LNCaP clone FGC (cell line): ENCODE results near the gene C22orf31.
A peak's percentile ranks its signal among the peaks of the same experiment; 100 is the strongest.

ENCODE experiments used
- DNase-seq: peaks from one replicate; pipeline ENCODE4 v3.0.0-alpha.2; 2011; ENCODE audit warnings: low read depth
- H3K4me3 ChIP-seq: 2 replicates; pipeline ENCODE4 v1.5.1; 2011; ENCODE audit warnings: mild to moderate bottlenecking, low read depth, low read length, control low read depth
- TF ChIP-seq, protein P1 (sequence below): IDR thresholded peaks from 2 replicates; pipeline ENCODE4 v1.5.1; 2012; ENCODE audit warnings: mild to moderate bottlenecking; ENCODE audit not compliant: control insufficient read depth, insufficient read depth; ENCODE audit errors: extremely low read depth

Gene C22orf31

DNA sequence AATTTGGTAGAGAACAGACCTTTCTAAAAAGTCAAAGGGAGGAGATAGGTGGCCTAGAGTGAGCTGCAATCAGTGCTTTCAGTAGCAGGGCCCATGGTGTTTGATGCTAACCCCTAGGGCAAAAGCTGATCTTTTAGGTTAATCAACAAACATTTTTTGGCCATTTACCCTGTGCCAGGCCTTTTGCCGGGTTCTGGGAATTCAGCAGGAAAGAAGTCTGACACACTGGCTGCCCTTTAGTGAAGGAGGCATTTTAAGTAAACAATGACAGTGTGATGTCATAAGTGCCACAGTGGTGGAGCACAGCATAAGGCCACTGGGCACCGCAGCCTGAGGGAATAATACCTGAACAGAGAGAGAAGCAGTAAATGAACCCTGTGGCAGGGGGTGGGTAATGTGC is 29.0 kb downstream of the C22orf31 start:
- no peak overlapping the region for H3K4me3 ChIP-seq
- DNase-seq = no peak

DNA sequence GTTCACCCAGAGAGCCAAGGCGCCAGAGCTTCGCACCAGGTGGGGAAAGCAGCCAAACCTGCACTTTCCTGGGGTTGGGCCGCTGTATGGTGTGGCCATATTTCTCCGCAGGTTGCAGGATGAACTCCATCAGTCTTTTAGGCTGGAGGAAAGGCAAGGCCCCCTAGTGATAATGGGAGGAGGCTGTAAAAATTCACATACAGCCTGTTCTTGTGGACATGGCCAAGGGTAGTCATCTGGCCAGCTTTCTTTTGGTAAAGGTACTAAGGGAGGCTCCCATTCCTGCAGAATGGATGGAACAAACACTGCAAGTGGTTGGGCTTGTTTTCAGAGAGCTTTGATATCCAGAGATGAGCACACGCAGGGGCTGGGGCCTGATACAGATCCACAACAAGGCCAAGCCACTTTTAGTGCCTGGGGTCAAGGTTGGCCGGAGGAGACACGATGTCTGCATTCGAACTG is 29.6 kb downstream of the C22orf31 start:
- no peak overlapping the region for H3K4me3 ChIP-seq
- DNase-seq = no peak
- TF ChIP-seq, protein P1, sequence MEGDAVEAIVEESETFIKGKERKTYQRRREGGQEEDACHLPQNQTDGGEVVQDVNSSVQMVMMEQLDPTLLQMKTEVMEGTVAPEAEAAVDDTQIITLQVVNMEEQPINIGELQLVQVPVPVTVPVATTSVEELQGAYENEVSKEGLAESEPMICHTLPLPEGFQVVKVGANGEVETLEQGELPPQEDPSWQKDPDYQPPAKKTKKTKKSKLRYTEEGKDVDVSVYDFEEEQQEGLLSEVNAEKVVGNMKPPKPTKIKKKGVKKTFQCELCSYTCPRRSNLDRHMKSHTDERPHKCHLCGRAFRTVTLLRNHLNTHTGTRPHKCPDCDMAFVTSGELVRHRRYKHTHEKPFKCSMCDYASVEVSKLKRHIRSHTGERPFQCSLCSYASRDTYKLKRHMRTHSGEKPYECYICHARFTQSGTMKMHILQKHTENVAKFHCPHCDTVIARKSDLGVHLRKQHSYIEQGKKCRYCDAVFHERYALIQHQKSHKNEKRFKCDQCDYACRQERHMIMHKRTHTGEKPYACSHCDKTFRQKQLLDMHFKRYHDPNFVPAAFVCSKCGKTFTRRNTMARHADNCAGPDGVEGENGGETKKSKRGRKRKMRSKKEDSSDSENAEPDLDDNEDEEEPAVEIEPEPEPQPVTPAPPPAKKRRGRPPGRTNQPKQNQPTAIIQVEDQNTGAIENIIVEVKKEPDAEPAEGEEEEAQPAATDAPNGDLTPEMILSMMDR = no peak

More for the DNA sequence above, 29.0 kb downstream of the C22orf31 start:
- TF ChIP-seq, protein P1 = no peak

DNA sequence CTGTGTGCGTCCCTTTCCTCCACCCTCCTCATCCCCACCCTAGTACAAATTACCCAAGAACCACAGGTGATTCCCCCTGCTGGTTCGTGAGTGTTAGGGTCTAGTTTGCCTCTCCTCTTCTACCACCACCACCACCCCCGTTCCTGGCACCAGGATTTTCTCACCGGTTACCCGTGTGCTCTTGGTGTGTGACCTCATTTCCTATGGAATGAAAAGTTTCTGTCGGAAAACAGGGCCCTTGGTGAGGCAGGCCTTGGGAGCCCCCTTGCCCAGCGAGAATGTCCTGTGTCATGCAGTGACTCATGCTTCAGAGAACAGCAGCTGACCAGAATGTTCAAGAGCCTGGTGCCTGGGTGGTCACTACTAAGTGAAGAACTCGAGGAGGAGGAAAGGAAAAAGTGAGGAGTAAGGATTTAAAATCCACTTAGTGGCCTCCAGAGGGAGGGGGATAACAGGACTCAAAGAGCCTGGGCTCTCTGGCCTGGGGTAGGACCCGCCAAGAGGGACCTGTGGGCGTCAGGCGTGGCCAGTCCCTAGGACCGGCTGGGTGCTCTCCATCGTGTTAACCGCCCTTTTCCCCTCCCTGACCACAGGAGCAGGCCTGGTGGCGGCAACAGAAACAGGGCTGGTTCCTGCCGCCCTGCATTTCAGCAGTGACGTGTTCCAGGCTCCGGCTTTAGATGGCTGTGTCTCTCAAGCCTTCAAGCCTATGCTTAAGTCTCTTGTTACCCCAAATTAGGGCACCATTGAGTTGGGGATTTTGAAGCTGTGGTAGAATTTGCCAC is 30.2 kb downstream of the C22orf31 start:
- H3K4me3 ChIP-seq = peak overlapping the region; percentile 27; the same call in 1 of the 2 replicates
- DNase-seq = no peak
- TF ChIP-seq, protein P1 = no peak

DNA sequence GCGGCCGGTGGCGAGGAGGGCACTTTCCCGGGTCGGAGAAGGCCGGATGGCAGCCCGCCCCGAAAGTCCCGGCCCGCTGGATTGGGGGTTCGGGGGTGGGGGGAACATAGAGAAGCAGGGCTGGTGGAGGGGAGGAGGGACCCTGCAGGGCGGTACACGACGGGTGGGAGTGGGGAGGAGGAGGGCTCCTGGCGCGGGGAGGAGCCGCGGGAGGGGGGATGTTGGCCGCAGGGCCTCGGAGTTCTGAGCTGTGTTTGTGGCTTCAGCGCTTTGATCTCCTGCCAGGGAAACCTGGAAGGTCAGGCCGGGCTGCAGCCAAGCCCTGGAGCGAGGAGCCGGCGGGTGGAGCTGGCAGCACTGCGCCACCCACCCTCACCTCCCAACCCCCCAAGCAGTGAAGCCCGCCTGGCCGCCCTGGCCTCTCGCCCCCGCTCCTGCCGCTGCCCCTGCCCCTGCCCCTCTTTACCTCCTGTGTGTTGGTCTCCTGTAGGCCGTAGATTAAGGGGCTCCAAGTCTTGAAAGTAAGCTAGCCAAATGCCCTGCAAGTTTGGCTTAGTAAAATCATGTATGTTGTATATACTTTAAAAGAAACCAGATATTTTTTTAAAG is 30.9 kb downstream of the C22orf31 start:
- peak; percentile 63 for DNase-seq
- TF ChIP-seq, protein P1 = no peak
- peak overlapping the region; percentile 27 for H3K4me3 ChIP-seq

DNA sequence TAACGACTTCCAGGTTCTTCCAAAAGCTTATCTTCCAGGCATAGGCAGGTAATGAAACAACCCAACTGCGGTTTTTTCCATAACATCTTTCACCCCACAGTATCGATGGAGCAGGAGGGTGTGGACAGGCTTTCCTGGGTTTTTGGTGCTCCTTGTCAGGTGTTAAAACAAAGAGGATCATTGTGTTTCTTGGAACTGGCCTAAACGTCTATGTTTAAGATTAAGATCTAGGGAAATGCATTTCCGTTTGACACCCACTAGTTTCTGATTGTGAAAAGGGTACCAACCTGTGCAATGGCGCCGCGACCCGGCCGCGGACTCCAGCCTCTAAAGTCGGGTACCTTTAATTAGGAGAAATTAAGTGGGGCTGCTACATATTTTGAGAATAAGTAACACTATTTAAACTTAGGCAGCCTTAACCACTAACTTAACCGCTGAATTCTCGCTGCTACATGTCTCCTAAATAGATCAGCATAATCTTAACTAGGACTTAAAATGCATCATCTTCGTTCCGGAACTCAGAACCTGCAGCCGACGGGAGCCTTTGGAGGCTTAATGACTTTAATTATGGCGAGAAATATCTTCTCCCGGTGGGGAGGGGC is 31.5 kb downstream of the C22orf31 start:
- H3K4me3 ChIP-seq = peak overlapping the region; percentile 27
- TF ChIP-seq, protein P1 = no peak
- DNase-seq = no peak

DNA sequence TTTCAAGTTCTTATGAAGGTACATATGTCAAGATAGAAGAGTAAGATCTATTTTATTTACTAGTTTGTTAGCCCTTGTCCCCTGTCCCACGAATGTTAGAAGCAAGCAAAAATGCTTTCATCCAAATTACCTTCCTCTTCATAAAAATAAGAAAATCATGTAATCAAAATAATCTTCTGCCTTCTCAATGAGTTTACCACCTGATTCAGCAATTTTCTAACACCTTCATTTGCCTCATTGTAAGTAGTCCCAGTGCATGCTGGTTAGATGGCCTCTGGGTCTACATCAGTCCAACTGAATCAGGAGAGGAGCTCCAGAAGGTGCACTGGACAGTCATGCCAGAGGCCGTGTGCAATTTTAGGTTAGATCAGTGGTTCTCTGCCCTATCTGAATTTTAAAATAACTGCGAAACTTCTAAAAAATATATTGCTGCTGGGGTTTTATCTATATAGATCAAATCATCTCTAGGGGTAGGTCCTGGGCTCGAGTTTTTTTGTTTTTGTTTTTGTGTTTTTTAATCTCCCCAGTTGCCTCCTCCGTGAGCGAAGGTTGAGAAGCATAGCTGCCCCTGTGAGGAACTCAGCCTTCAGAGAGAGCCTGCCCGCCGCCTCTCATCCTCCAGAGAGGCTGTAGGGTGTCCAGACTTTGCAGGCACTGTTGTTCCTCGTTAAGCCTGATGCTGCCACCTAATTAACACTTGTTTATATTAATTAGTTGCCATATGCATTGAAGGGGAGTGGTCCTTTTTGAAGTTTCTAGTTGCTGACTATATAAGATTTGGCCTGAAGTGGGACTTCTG is 32.2 kb downstream of the C22orf31 start:
- TF ChIP-seq, protein P1 = no peak
- H3K4me3 ChIP-seq = no peak overlapping the region
- DNase-seq = no peak
